ENCODE measurements around the gene MAP1LC3A. TPM values are rescaled to one million over a fixed set of nuclear protein-coding genes. Genes with fewer than 3 reads are reported as not detected.
A peak's percentile ranks its signal among the peaks of the same experiment; 100 is the strongest.

Gene MAP1LC3A
- total RNA-seq, 1 donor from 2014 or later, result 120 TPM

DNA sequence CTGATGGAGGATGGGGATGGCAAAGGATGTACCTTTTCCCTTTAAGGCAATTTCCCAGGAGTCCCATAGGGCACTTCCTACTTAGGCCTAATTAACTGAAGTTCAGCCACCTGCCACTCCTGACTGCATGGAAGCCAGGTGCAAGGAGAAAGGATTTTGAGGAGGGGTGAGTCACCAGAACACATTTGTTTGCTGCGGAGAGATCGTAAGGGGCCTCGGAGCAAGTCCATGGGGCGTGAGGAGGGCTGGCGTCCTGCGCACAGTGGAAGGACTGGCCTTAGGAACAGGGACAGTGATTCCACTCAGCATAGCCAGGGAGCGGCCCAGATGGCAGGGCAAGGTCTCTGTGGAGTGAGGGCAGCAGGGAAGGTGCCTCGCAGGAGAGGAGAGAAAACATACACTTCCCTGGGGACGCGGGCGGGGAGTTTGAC is 11.8 kb upstream of the MAP1LC3A start:
- Mint-ChIP-seq H3K27ac (ENCODE audit: unreplicated experiment) (no peak overlapping the region), H3K4me3 (ENCODE audit: unreplicated experiment) (no peak overlapping the region)
- TF ChIP-seq CTCF (IDR thresholded peaks at IDR 0.05), result no peak

GRCh38 chr20:34547844-34548613 is 10.5 kb upstream of the MAP1LC3A start:
- Mint-ChIP-seq H3K36me3 (ENCODE audit: low read depth) (peaks cover 2% of the 10 kb centered on the region), H3K9me3 (ENCODE audit: low read depth) (no peaks in the 10 kb centered on the region), H3K27me3 (ENCODE audit: low read depth) (no peaks in the 10 kb centered on the region), H3K4me1 (ENCODE audit: low read depth) (no peaks in the 10 kb centered on the region), H3K27ac (ENCODE audit: unreplicated experiment) (no peak overlapping the region), H3K4me3 (ENCODE audit: unreplicated experiment) (no peak overlapping the region)
- TF ChIP-seq CTCF (IDR thresholded peaks at IDR 0.05), result no peak
- DNase-seq (ENCODE audit: low spot score), result peak; percentile 91

More for the DNA sequence above, 11.8 kb upstream of the MAP1LC3A start:
- Mint-ChIP-seq H3K27me3 (ENCODE audit: low read depth) (no peaks in the 10 kb centered on the region), H3K4me1 (ENCODE audit: low read depth) (no peaks in the 10 kb centered on the region), H3K9me3 (ENCODE audit: low read depth) (no peaks in the 10 kb centered on the region), H3K36me3 (ENCODE audit: low read depth) (peaks cover 7% of the 10 kb centered on the region)
- DNase-seq (ENCODE audit: low spot score), result peak; percentile 78

GRCh38 chr20:34549291-34549928 is 9.1 kb upstream of the MAP1LC3A start:
- no peaks in the 10 kb centered on the region for H3K9me3 Mint-ChIP-seq (ENCODE audit: low read depth)
- H3K36me3 Mint-ChIP-seq (ENCODE audit: low read depth), result peaks cover 2% of the 10 kb centered on the region
- TF ChIP-seq CTCF (IDR thresholded peaks at IDR 0.05), result no peak
- H3K4me3 Mint-ChIP-seq (ENCODE audit: unreplicated experiment), result no peak overlapping the region
- no peaks in the 10 kb centered on the region for H3K27me3 Mint-ChIP-seq (ENCODE audit: low read depth)
- H3K27ac Mint-ChIP-seq (ENCODE audit: unreplicated experiment), result no peak overlapping the region
- DNase-seq (ENCODE audit: low spot score), result no peak
- peaks cover 4% of the 10 kb centered on the region for H3K4me1 Mint-ChIP-seq (ENCODE audit: low read depth)

GRCh38 chr20:34549929-34550305 is 8.6 kb upstream of the MAP1LC3A start:
- peaks cover 4% of the 10 kb centered on the region for H3K4me1 Mint-ChIP-seq (ENCODE audit: low read depth)
- H3K27ac Mint-ChIP-seq (ENCODE audit: unreplicated experiment), result no peak overlapping the region
- no peak overlapping the region for H3K4me3 Mint-ChIP-seq (ENCODE audit: unreplicated experiment)
- DNase-seq (ENCODE audit: low spot score), result no peak
- no peak for TF ChIP-seq CTCF (IDR thresholded peaks at IDR 0.05)
- no peaks in the 10 kb centered on the region for H3K27me3 Mint-ChIP-seq (ENCODE audit: low read depth)
- H3K9me3 Mint-ChIP-seq (ENCODE audit: low read depth), result no peaks in the 10 kb centered on the region
- no peaks in the 10 kb centered on the region for H3K36me3 Mint-ChIP-seq (ENCODE audit: low read depth)

DNA sequence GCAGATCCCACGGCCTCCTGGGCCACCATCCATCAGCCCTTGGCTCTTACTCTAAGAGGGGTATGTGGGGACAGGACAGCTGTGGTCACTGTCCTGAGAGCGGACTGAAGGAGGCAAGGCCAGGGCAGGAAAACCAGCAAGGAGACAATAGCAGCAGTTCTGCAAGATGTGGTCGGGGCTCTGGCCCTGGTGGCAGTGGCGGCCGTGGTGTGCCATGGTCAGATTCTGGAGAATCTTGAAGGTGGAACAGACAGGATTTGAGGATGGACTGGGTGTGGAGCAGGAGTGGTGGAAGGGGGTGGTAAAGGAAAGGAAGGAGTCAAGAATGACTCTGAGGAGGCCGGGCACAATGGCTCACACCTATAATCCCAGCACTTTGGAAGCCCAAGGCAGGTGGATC is 5.9 kb upstream of the MAP1LC3A start:
- H3K9me3 Mint-ChIP-seq (ENCODE audit: low read depth), result no peaks in the 10 kb centered on the region
- no peaks in the 10 kb centered on the region for H3K36me3 Mint-ChIP-seq (ENCODE audit: low read depth)
- no peak for DNase-seq (ENCODE audit: low spot score)
- no peak overlapping the region for H3K4me3 Mint-ChIP-seq (ENCODE audit: unreplicated experiment)
- peak overlapping the region; percentile 51 for H3K27ac Mint-ChIP-seq (ENCODE audit: unreplicated experiment)
- H3K27me3 Mint-ChIP-seq (ENCODE audit: low read depth), result no peaks in the 10 kb centered on the region
- no peak for TF ChIP-seq CTCF (IDR thresholded peaks at IDR 0.05)
- peaks cover 6% of the 10 kb centered on the region for H3K4me1 Mint-ChIP-seq (ENCODE audit: low read depth)
